HepG2 (cell line): ENCODE measurements around the gene CHRNA5. TPM values are rescaled to one million over a fixed set of nuclear protein-coding genes. Genes with fewer than 3 reads are reported as not detected.

Experiments
- ATAC-seq: fragments of 200-7000 bp; cut with Tn5 transposase; 3 replicates; pipeline ENCODE4 v1.9.1; 2020; ENCODE audit warnings: mild to moderate bottlenecking, moderate library complexity
- BruUV-seq: library from RNA; stranded (reverse); fragments of 400-500 nt; replicated peaks from 2 replicates; lab custom pipeline; 2021; lab: Mats Ljungman, UMichigan
- CTCF ChIA-PET: fragments of 300-600 bp; formaldehyde crosslinking; extraction: SDS; loops from one replicate; lab custom pipeline; 2021; ENCODE audit warnings: low total read pairs, inconsistent platforms, low intra/inter-chr PET ratio; lab: Yijun Ruan, JAX
- POLR2A ChIA-PET: fragments of 350-600 bp; sonication (Branson Sonifier 250); formaldehyde crosslinking; loops from one replicate; lab custom pipeline; 2020; ENCODE audit warnings: antibody characterized with exemption, inconsistent platforms; lab: Yijun Ruan, JAX
- DNase-seq: peaks from one replicate; pipeline ENCODE4 v3.0.0-alpha.2; 2015; ENCODE audit warnings: low spot score
- FAIRE-seq: peaks from 3 replicates; lab custom pipeline; 2011; peaks lifted over from hg19 to GRCh38; lab: Jason Lieb, UNC
- H2AFZ ChIP-seq: one replicate; pipeline ENCODE4 v1.6.1; 2011; ENCODE audit warnings: low read length, inconsistent platforms
- H3K27ac ChIP-seq: fragments of 300-600 bp; 3 replicates; pipeline ENCODE4 v1.8.0; 2011; ENCODE audit warnings: mixed run types, mild to moderate bottlenecking, mixed read lengths, low read length, inconsistent platforms; ENCODE audit not compliant: insufficient read depth; ENCODE audit errors: extremely low read length
- H3K27me3 ChIP-seq, 2 experiments: fragments of 200-600 bp in 1 of 2; 2 replicates in 1 of 2; 3 replicates in 1 of 2; pipeline versions ENCODE4 v1.6.0 to v1.8.0; 2011; ENCODE audit warnings: low read length in 2 of 2, mild to moderate bottlenecking in 2 of 2, moderate library complexity in 2 of 2, inconsistent platforms in 1 of 2; ENCODE audit not compliant: insufficient read depth in 2 of 2, control insufficient read depth in 1 of 2
- H3K36me3 ChIP-seq, 2 experiments: fragments of 200-600 bp in 1 of 2; replicated peaks in 1 of 2; 2 replicates in 1 of 2; 3 replicates in 1 of 2; pipeline versions ENCODE4 v1.5.1 to v1.8.0; 2011; ENCODE audit warnings: low read length in 2 of 2, inconsistent platforms in 1 of 2; ENCODE audit not compliant: insufficient read depth in 2 of 2, control insufficient read depth in 1 of 2
- H3K4me1 ChIP-seq: 2 replicates; pipeline ENCODE4 v1.5.1; 2012; ENCODE audit warnings: low read length, inconsistent platforms; ENCODE audit not compliant: insufficient read depth
- H3K4me2 ChIP-seq: 2 replicates; pipeline ENCODE4 v1.6.0; 2011; ENCODE audit warnings: low read depth, low read length, inconsistent platforms
- H3K4me3 ChIP-seq, 3 experiments: fragments of 200-600 bp in 1 of 3; sonication (generic), shearing (Covaris generic) in 1 of 3; replicated peaks in 1 of 3; 2 replicates each; pipeline ENCODE4 v1.5.1; 2011 to 2016; ENCODE audit warnings: low read length in 3 of 3, inconsistent platforms in 2 of 3, low read depth in 2 of 3, mild to moderate bottlenecking in 2 of 3, control low read depth in 1 of 3, mixed read lengths in 1 of 3; ENCODE audit not compliant: insufficient read depth in 1 of 3
- H3K79me2 ChIP-seq: one replicate; pipeline ENCODE4 v1.6.1; 2011; ENCODE audit warnings: low read length, inconsistent platforms; ENCODE audit not compliant: insufficient read depth
- H3K9ac ChIP-seq: 2 replicates; pipeline ENCODE4 v1.6.0; 2011; ENCODE audit warnings: mild to moderate bottlenecking, low read depth, low read length, inconsistent platforms; ENCODE audit not compliant: insufficient read depth
- H3K9me3 ChIP-seq: 2 replicates; pipeline ENCODE4 v1.5.1; 2012; ENCODE audit warnings: mild to moderate bottlenecking, low read length
- H4K20me1 ChIP-seq: 2 replicates; pipeline ENCODE4 v1.6.0; 2011; ENCODE audit warnings: inconsistent platforms, mild to moderate bottlenecking, low read length, moderate library complexity; ENCODE audit not compliant: insufficient read depth
- BRCA1 ChIP-seq: sonication (generic); formaldehyde crosslinking; IDR thresholded peaks from 2 replicates; pipeline ENCODE4 v1.4.0; 2020; ENCODE audit warnings: missing genetic modification reagents
- ESRRA ChIP-seq: sonication (generic); formaldehyde crosslinking; IDR thresholded peaks from 2 replicates; pipeline ENCODE4 v1.5.1; 2020; ENCODE audit warnings: mild to moderate bottlenecking, low read depth, missing genetic modification reagents
- KMT2A ChIP-seq: sonication (generic); formaldehyde crosslinking; IDR thresholded peaks from 2 replicates; pipeline ENCODE4 v1.4.0; 2020; ENCODE audit warnings: missing genetic modification reagents
- TBX3 ChIP-seq: fragments of 450-650 bp; IDR thresholded peaks from 2 replicates; pipeline ENCODE4 v1.6.1; 2017; ENCODE audit warnings: antibody characterized with exemption, mild to moderate bottlenecking, inconsistent platforms, borderline replicate concordance
- TRIM22 ChIP-seq: fragments of 450-650 bp; IDR thresholded peaks from 2 replicates; pipeline ENCODE4 v1.6.1; 2017
- ZBTB2 ChIP-seq: sonication (generic); formaldehyde crosslinking; IDR thresholded peaks from 2 replicates; pipeline ENCODE4 v1.8.0; 2022; ENCODE audit warnings: low read depth, missing genetic modification reagents
- ZBTB37 ChIP-seq: sonication (generic); formaldehyde crosslinking; IDR thresholded peaks from 2 replicates; pipeline ENCODE4 v1.4.0; 2020; ENCODE audit warnings: mild to moderate bottlenecking, missing genetic modification reagents
- ZNF18 ChIP-seq: sonication (generic); formaldehyde crosslinking; IDR thresholded peaks from 2 replicates; pipeline ENCODE4 v1.8.0; 2022; ENCODE audit warnings: mild to moderate bottlenecking, missing genetic modification reagents; ENCODE audit not compliant: insufficient replicate concordance
- ZNF333 ChIP-seq: sonication (generic); formaldehyde crosslinking; IDR thresholded peaks from 2 replicates; pipeline ENCODE4 v1.4.0; 2020; ENCODE audit warnings: mild to moderate bottlenecking, missing genetic modification reagents, borderline replicate concordance
- ZNF777 ChIP-seq: sonication (generic); formaldehyde crosslinking; IDR thresholded peaks from 2 replicates; pipeline ENCODE4 v1.4.0; 2020; ENCODE audit warnings: missing genetic modification reagents
- WGBS: methylation state at CpG from one replicate; pipeline ENCODE4 v1.1.6; 2017; ENCODE audit warnings: low lambda C conversion rate; 5-methylcytosine and 5-hydroxymethylcytosine counted together
- in situ Hi-C: cut with HindIII; loops from 2 replicates; pipeline ENCODE4 v1.10.0; 2017; ENCODE audit warnings: low pct_unique_long_range_greater_than_20kb; ENCODE audit not compliant: extremely low pct_ligation_motif_present
- intact Hi-C: fragments of 100-400 bp; cut with micrococcal nuclease; formaldehyde crosslinking; loops from one replicate; pipeline ENCODE4 v1.10.0; 2022; ENCODE audit not compliant: unreplicated experiment
- polyA plus RNA-seq, 8 experiments: library from polyadenylated mRNA; depleted of rRNA in 3 of 8; stranded (reverse) in 7 of 8; unstranded in 1 of 8; fragments of >200 nt; fragmentation: Illumina TruSeq in 4 of 8; extraction: Trizol in 4 of 8; gene quantifications; 2 replicates each; pipeline versions ENCODE4 v1.2.1 to v1.2.3, GENCODE V29; 2011 to 2016; ENCODE audit warnings: low read depth in 4 of 8, missing spikeins in 1 of 8, mixed read lengths in 1 of 8; ENCODE audit not compliant: insufficient read depth in 1 of 8
- total RNA-seq, 5 experiments: library from RNA; depleted of rRNA; stranded (reverse); fragments of >200 nt; fragmentation: Illumina TruSeq; extraction: Trizol; gene quantifications; 2 replicates each; pipeline ENCODE4 v1.2.3, GENCODE V29; 2016; ENCODE audit warnings: low read depth in 1 of 5

CHRNA5 gene
- total and polyA plus RNA-seq, 2 of the 13 experiments (the other 11 are each of a cell fraction or from before 2014, with no cell fraction given), result 3.7 to 10.5 TPM

- Histone ChIP-seq H3K4me2 (peak within 1 kb of the TSS; percentile 57), H3K4me1 (no peaks in the 10 kb centered on the region), H2AFZ (no peak within 1 kb of the TSS), H3K36me3 (no peaks in the 10 kb centered on the region), H3K9me3 (no peaks in the 10 kb centered on the region), H3K79me2 (no peaks in the 10 kb centered on the region), H3K4me3 (peak within 1 kb of the TSS; percentile 26 to 62 (median 34); a peak in 3 of 6 replicates), H3K27ac (no peak within 1 kb of the TSS), H4K20me1 (no peaks in the 10 kb centered on the region), H3K9ac (no peak within 1 kb of the TSS), H3K27me3 (peaks cover 5 to 61% of the 10 kb centered on the region in 2 experiments)
- BruUV-seq, result no TSS peak
- CTCF ChIA-PET, result no interaction called here
- WGBS, result 16% methylated on average over 7 of the region's 102 CpGs
- no peak for DNase-seq
- no peak for FAIRE-seq
- POLR2A ChIA-PET, result no interaction called here
- intact Hi-C loops, result no loop called here
- in situ Hi-C loops, result no loop called here
- ATAC-seq, result peak; percentile 50
- TF ChIP-seq ZNF777 (CRISPR knock-in tag), result peak; percentile 39; the same call in 1 of the 2 replicates
- TF ChIP-seq TBX3, result no peak
Measured at GRCh38 chr15:78620527-78621421, 55.5 kb downstream of the CHRNA5 start, which contains the start of gene CHRNA3. Gene CHRNA3, minus strand, starts transcription at chr15:78620996. Its CDS starts 202 bp downstream, at chr15:78620794.

GRCh38 chr15:78621810-78622402 is 56.6 kb downstream of the CHRNA5 start:
- no peaks in the 10 kb centered on the region for H3K9me3 ChIP-seq
- no TSS peak for BruUV-seq
- ChIA-PET POLR2A (no interaction called here), CTCF (no interaction called here)
- H3K4me1 ChIP-seq, result no peaks in the 10 kb centered on the region
- H3K9ac ChIP-seq, result no peak overlapping the region
- DNase-seq, result no peak
- no peaks in the 10 kb centered on the region for H3K79me2 ChIP-seq
- peaks cover 8 to 73% of the 10 kb centered on the region in 2 experiments for H3K27me3 ChIP-seq
- no peak overlapping the region for H3K4me2 ChIP-seq
- no peaks in the 10 kb centered on the region for H4K20me1 ChIP-seq
- no peak for ATAC-seq
- no peak overlapping the region for H3K4me3 ChIP-seq
- in situ Hi-C loops (no loop called here), intact Hi-C loops (no loop called here)
- WGBS, result 47% methylated on average over 9 of the region's 10 CpGs
- H3K27ac ChIP-seq, result no peak overlapping the region
- no peaks in the 10 kb centered on the region for H3K36me3 ChIP-seq
- H2AFZ ChIP-seq, result no peak overlapping the region
- no peak for FAIRE-seq
- no peak for TF ChIP-seq ZBTB2 (CRISPR knock-in tag)
- no peak for TF ChIP-seq KMT2A (CRISPR knock-in tag)
- no peak for TF ChIP-seq BRCA1 (CRISPR knock-in tag)
- no peak for TF ChIP-seq ZNF18
- no peak for TF ChIP-seq ESRRA (CRISPR knock-in tag)
- TF ChIP-seq TRIM22, result no peak
- TF ChIP-seq ZBTB37 (CRISPR knock-in tag), result no peak
- no peak for TF ChIP-seq ZNF333 (CRISPR knock-in tag)
